GM10266 (cell line): ENCODE results near the gene RILP.
"Not testable (repeated sequence)": the region's sequence is repeated elsewhere in the genome, so short reads cannot be mapped to it uniquely, and the experiment has no call there.

Experiments
- DNase-seq: peaks from one replicate; pipeline ENCODE4 v3.0.0; 2012; ENCODE audit errors: extremely low spot score
- CTCF ChIP-seq: IDR thresholded peaks from 2 replicates; pipeline ENCODE4 v1.5.1; 2012; ENCODE audit warnings: mild to moderate bottlenecking, low read depth; ENCODE audit not compliant: control insufficient read depth, insufficient read depth; ENCODE audit errors: missing control alignments

The RILP gene

GRCh38 chr17:1684378-1685189, 34.9 kb upstream of the RILP start, which contains the start of gene PRPF8:
TSS of gene PRPF8 (minus strand) at chr17:1684867. CDS start at chr17:1684571, 296 bp downstream.
- TF ChIP-seq CTCF: no peak
- peak; percentile 100 for DNase-seq

- DNase-seq: no peak
- TF ChIP-seq CTCF: no peak
These were observed 33.8 kb upstream of the RILP start for GRCh38 chr17:1683459-1683858.

GRCh38 chr17:1676401-1676800, 26.7 kb upstream of the RILP start:
- no peak for TF ChIP-seq CTCF
- DNase-seq: no peak

GRCh38 chr17:1673041-1673785, 23.5 kb upstream of the RILP start:
- DNase-seq: no peak
- no peak for TF ChIP-seq CTCF

GRCh38 chr17:1663934-1664333, 14.3 kb upstream of the RILP start:
- not testable (repeated sequence) for DNase-seq

- DNase-seq: no peak
- no peak for TF ChIP-seq CTCF
These were observed 11.4 kb upstream of the RILP start for GRCh38 chr17:1661045-1661444.

- TF ChIP-seq CTCF: no peak
- DNase-seq: no peak
These were observed 8.4 kb upstream of the RILP start for GRCh38 chr17:1658100-1658499.
